Gastroesophageal sphincter (tissue), 4 donors: ENCODE data around the gene KCNF1. TPM values are rescaled to one million over a fixed set of nuclear protein-coding genes. Genes with fewer than 3 reads are reported as not detected.

Experiments used
- ATAC-seq: fragments of 150-250 bp; one replicate; pipeline ENCODE4 v1.9.1; 2016; ENCODE audit warnings: mild to moderate bottlenecking, moderate library complexity
- H3K27ac ChIP-seq, 4 donors: fragments of 200-600 bp; sonication (generic) in 3 of 4; 1 replicate in 3 of 4; 2 replicates in 1 of 4; pipeline ENCODE4 v1.5.1; 2016 to 2019
- H3K27me3 ChIP-seq: fragments of 200-600 bp; sonication (generic); one replicate; pipeline ENCODE4 v1.5.1; 2019
- H3K36me3 ChIP-seq, 2 donors: fragments of 200-600 bp; sonication (generic); one replicate each; pipeline ENCODE4 v1.5.1; 2019; ENCODE audit warnings: control low read depth in 1 of 2
- H3K4me1 ChIP-seq, 3 donors: fragments of 200-600 bp; sonication (generic); 1 replicate in 2 of 3; 2 replicates in 1 of 3; pipeline ENCODE4 v1.5.1; 2016 to 2019; ENCODE audit warnings: control low read depth in 2 of 3
- H3K4me3 ChIP-seq, 2 donors: fragments of 200-600 bp; sonication (generic); one replicate each; pipeline ENCODE4 v1.5.1; 2019; ENCODE audit warnings: mild to moderate bottlenecking in 1 of 2, moderate library complexity in 1 of 2
- H3K9me3 ChIP-seq, 3 donors: fragments of 200-600 bp; sonication (generic); one replicate each; pipeline ENCODE4 v1.5.1; 2017 to 2019; ENCODE audit warnings: control low read depth in 2 of 3
- EP300 ChIP-seq: sonication (generic); formaldehyde crosslinking; IDR thresholded peaks from one replicate; pipeline ENCODE4 v1.6.1; 2017; ENCODE audit warnings: antibody characterized with exemption, mild to moderate bottlenecking
- POLR2A ChIP-seq, 2 donors: fragments of 450-650 bp; IDR thresholded peaks; one replicate each; pipeline ENCODE4 v1.6.1; 2017; ENCODE audit warnings: antibody characterized with exemption in 2 of 2, mild to moderate bottlenecking in 2 of 2, moderate library complexity in 1 of 2
- POLR2AphosphoS5 ChIP-seq: sonication (generic); formaldehyde crosslinking; IDR thresholded peaks from one replicate; pipeline ENCODE4 v1.6.1; 2017; ENCODE audit warnings: antibody characterized with exemption
- whole genome bisulfite sequencing, 2 donors: methylation state at CpG; one replicate each; pipeline ENCODE4 v1.1.5; 2018; ENCODE audit warnings: low coverage in 1 of 2; 5-methylcytosine and 5-hydroxymethylcytosine counted together
- total RNA-seq, 4 donors: library from RNA; depleted of rRNA; stranded (reverse); fragments of >200 nt; gene quantifications; one replicate each; pipeline ENCODE4 v1.1.0, GENCODE V29; 2016
- TF ChIP-seq, protein P1 (sequence below), 4 experiments: fragments of 200-600 bp in 2 of 4; fragments of 450-650 bp in 2 of 4; sonication (generic) in 1 of 4; IDR thresholded peaks; one replicate each; pipeline ENCODE4 v1.5.1; 2017 to 2019; ENCODE audit warnings: antibody characterized with exemption in 4 of 4, mild to moderate bottlenecking in 2 of 4, moderate library complexity in 2 of 4

Gene KCNF1
- total RNA-seq, 4 donors from 2014 or later = 6.1 to 47.7 (median 29.1) TPM; not detected in 1

DNA sequence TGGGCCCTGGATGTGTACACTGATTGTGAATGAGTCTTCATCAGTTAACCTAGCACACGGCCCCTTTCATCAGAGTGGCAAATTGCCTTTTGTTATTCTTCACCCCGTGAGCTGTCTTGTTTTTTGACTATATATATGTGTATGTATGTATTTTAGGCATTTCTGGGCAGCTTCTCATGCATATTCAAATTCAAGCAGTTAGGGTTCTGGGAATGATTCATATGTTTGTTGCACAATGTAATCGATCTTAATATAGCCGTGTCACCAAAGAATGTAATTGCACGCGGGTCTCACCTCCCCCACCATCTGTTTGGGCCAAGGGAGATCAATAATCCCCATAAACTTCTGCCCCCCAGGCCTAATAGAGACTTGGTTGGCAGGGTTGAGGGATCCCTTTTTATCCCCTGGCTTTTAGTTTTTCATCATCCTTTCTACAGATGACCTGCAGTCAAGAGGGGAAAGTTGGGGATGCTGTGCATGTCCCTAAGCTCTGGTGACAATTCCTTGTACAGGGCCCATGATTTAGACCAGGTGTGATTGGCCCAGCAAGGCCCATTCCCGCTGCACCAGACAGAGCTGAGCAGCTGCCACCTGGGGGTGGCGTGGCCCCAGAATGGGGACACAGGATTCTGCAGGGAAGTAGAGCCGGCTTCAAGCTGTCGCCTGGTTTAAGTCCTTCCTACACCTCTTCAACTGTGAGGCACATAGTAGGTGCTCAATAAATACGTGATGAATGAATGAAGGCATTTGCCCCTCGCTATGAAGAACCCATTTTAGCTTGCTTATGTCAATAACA, 19.2 kb downstream of the KCNF1 start:
- Histone ChIP-seq H3K4me1 (no peaks in the 10 kb centered on the region), H3K36me3 (no peaks in the 10 kb centered on the region), H3K4me3 (no peak overlapping the region), H3K27ac (no peak overlapping the region), H3K9me3 (no peaks in the 10 kb centered on the region), H3K27me3 (peaks cover 32% of the 10 kb centered on the region)
- ATAC-seq = no peak
- WGBS, 2 donors = 76 to 93% methylated on average over 6 to 10 of the region's 12 CpGs
- no peak for TF ChIP-seq POLR2A (IDR thresholded peaks at IDR 0.05)
- TF ChIP-seq, protein P1, sequence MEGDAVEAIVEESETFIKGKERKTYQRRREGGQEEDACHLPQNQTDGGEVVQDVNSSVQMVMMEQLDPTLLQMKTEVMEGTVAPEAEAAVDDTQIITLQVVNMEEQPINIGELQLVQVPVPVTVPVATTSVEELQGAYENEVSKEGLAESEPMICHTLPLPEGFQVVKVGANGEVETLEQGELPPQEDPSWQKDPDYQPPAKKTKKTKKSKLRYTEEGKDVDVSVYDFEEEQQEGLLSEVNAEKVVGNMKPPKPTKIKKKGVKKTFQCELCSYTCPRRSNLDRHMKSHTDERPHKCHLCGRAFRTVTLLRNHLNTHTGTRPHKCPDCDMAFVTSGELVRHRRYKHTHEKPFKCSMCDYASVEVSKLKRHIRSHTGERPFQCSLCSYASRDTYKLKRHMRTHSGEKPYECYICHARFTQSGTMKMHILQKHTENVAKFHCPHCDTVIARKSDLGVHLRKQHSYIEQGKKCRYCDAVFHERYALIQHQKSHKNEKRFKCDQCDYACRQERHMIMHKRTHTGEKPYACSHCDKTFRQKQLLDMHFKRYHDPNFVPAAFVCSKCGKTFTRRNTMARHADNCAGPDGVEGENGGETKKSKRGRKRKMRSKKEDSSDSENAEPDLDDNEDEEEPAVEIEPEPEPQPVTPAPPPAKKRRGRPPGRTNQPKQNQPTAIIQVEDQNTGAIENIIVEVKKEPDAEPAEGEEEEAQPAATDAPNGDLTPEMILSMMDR (IDR thresholded peaks at IDR 0.05) = no peak
- no peak for TF ChIP-seq EP300
- no peak for TF ChIP-seq POLR2AphosphoS5

DNA sequence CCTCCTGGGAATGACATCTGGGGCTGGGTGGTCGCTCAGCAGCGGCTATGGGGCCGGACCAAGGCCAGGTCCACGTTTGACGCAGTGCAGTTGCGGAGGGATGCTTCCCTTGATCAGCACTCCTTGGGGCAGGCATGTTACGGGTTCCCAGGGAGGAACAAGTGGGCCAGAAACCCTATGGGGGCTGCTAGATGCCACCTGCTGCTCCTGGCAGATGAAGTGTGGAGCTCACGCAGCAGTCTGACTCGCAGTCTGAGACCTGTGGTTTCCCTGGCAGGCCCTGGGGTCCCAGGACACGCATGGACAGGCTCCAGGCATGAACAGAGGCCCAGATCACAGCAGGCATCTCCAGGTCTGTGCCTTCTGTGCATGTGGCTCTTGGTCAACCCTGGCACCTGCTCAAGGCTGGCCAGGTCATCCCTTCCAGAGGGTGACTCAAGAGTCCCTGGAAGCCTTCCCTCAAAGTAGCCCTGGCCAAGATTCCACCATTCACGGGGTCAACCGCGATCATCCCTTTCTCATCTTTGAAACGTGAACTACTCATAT, 20.0 kb downstream of the KCNF1 start:
- Histone ChIP-seq H3K4me3 (no peak overlapping the region), H3K27ac (no peak overlapping the region), H3K27me3 (peaks cover 28% of the 10 kb centered on the region), H3K9me3 (no peaks in the 10 kb centered on the region), H3K4me1 (no peaks in the 10 kb centered on the region), H3K36me3 (no peaks in the 10 kb centered on the region)
- no peak for TF ChIP-seq POLR2A (IDR thresholded peaks at IDR 0.05)
- no peak for TF ChIP-seq EP300
- no peak for TF ChIP-seq POLR2AphosphoS5
- TF ChIP-seq, protein P1 (IDR thresholded peaks at IDR 0.05) = no peak
- whole genome bisulfite sequencing, 2 donors = 65% methylated on average over 4 of the region's 14 CpGs; no CpG with 5 or more reads in 1 of the 2 donors
- ATAC-seq = no peak

DNA sequence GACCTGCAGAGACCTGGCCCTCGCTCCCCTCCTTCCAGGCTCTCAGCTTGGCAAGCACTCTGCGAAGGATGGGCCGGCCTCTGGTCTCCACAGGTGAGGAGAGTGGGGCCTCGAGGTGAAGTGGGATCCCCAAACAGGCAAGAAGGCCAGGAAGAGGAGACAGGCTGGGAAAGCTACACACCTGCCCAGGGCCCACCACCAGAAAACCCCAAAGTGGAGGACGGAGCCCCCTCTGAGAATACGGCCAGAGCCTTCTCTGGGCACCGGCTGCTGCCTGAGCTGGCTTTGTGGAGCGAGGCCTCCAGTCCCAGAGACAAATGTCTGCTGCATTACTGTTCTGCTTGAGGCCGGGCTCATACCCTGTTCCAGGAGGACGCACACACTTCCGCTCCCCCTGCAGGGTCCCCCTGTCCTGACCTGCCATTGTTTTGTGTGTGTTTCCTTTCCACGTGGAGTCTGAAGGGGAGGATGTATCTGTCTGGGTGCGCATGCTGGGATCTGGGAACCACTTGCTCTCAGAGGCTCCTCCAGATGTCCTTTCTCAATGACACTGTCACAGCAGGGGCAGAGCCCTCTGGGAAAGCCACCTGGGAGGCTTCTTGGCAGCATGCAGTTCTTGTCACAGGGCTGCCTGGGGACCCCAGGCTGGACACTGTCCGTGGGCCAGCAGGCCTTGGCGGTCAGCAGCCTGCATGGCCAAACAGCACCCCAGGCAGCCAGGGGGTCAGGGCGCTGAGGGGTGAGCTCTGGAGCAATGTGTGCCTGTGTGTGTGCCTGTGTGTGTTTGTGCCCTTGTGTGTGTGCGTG, 20.8 kb downstream of the KCNF1 start:
- Histone ChIP-seq H3K36me3 (no peaks in the 10 kb centered on the region), H3K27ac (no peak overlapping the region), H3K4me3 (no peak overlapping the region), H3K9me3 (no peaks in the 10 kb centered on the region), H3K27me3 (peaks cover 28% of the 10 kb centered on the region), H3K4me1 (no peaks in the 10 kb centered on the region)
- no peak for TF ChIP-seq POLR2AphosphoS5
- TF ChIP-seq, protein P1 (IDR thresholded peaks at IDR 0.05) = no peak
- no peak for TF ChIP-seq POLR2A (IDR thresholded peaks at IDR 0.05)
- no peak for TF ChIP-seq EP300
- WGBS, 2 donors = 47 to 70% methylated on average over 4 to 7 of the region's 17 CpGs
- ATAC-seq = no peak

DNA sequence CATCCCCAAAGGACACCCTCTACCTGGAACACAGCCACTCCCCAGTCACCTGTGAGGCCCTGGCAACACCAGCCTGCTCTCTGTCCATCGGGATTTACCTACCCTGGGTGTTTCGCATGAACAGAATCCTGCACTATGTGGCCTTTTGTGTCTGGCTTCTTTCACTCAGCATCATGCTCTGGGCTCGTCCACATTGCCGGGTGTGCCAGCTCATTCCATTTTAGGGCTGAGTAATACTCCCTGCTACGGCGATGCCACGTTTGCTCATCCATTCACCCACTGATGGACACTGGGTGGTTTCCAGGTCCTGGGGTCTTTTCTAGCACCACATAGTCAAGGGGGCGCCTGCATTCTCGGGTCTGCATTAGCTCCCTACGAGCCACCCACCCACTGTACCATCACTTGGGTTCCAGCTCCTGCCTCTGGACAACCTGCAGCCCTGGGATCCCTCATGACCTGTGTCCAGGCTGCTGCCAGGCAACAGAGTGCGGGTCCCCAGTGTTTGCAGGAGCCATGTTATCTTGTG, 22.0 kb downstream of the KCNF1 start:
- TF ChIP-seq EP300 = no peak
- TF ChIP-seq, protein P1 (IDR thresholded peaks at IDR 0.05) = no peak
- no peak for TF ChIP-seq POLR2AphosphoS5
- TF ChIP-seq POLR2A (IDR thresholded peaks at IDR 0.05) = no peak
- H3K4me1 ChIP-seq = no peaks in the 10 kb centered on the region
- peaks cover 28% of the 10 kb centered on the region for H3K27me3 ChIP-seq
- WGBS, 2 donors = 90 to 97% methylated on average over 5 to 9 of the region's 11 CpGs
- peaks cover 0 to 7% (median 0%) of the 10 kb centered on the region in 3 donors for H3K9me3 ChIP-seq
- no peaks in the 10 kb centered on the region for H3K36me3 ChIP-seq
- no peak for ATAC-seq
- H3K27ac ChIP-seq = no peak overlapping the region
- no peak overlapping the region for H3K4me3 ChIP-seq
